IPS-15b (cell line): ENCODE measurements around the gene KCNQ1.

Source experiments
- H3K27me3 ChIP-seq: one replicate; pipeline ENCODE4 v1.6.1; 2013; ENCODE audit warnings: low read length; ENCODE audit not compliant: control insufficient read depth, insufficient read depth
- H3K36me3 ChIP-seq: one replicate; pipeline ENCODE4 v1.6.1; 2013; ENCODE audit warnings: low read length; ENCODE audit not compliant: control insufficient read depth, insufficient read depth
- H3K4me1 ChIP-seq: one replicate; pipeline ENCODE4 v1.6.1; 2013; ENCODE audit warnings: mild to moderate bottlenecking, low read length; ENCODE audit not compliant: control insufficient read depth, insufficient read depth
- H3K4me3 ChIP-seq: one replicate; pipeline ENCODE4 v1.5.1; 2013; ENCODE audit warnings: low read depth, low read length
- H3K9ac ChIP-seq: one replicate; pipeline ENCODE4 v1.6.1; 2013; ENCODE audit warnings: low read depth, mild to moderate bottlenecking, low read length
- H3K9me3 ChIP-seq: one replicate; pipeline ENCODE4 v1.6.1; 2013; ENCODE audit warnings: mild to moderate bottlenecking, low read length; ENCODE audit not compliant: control insufficient read depth, insufficient read depth

The KCNQ1 gene

GRCh38 chr11:2770096-2770751, 325.4 kb downstream of the KCNQ1 start:
- Histone ChIP-seq H3K9ac (no peak overlapping the region), H3K36me3 (no peaks in the 10 kb centered on the region), H3K4me1 (no peaks in the 10 kb centered on the region), H3K27me3 (peaks cover 22% of the 10 kb centered on the region), H3K4me3 (no peak overlapping the region), H3K9me3 (no peaks in the 10 kb centered on the region)

GRCh38 chr11:2770761-2771301, 326.0 kb downstream of the KCNQ1 start:
- no peaks in the 10 kb centered on the region for H3K36me3 ChIP-seq
- H3K27me3 ChIP-seq = peaks cover 22% of the 10 kb centered on the region
- H3K9ac ChIP-seq = no peak overlapping the region
- no peak overlapping the region for H3K4me3 ChIP-seq
- no peaks in the 10 kb centered on the region for H3K9me3 ChIP-seq
- H3K4me1 ChIP-seq = no peaks in the 10 kb centered on the region

GRCh38 chr11:2771758-2772466, 327.1 kb downstream of the KCNQ1 start:
- Histone ChIP-seq H3K4me3 (no peak overlapping the region), H3K9me3 (no peaks in the 10 kb centered on the region), H3K36me3 (no peaks in the 10 kb centered on the region), H3K4me1 (no peaks in the 10 kb centered on the region), H3K27me3 (peaks cover 18% of the 10 kb centered on the region), H3K9ac (no peak overlapping the region)

GRCh38 chr11:2772544-2773031, 327.8 kb downstream of the KCNQ1 start:
- Histone ChIP-seq H3K27me3 (peaks cover 12% of the 10 kb centered on the region), H3K4me3 (no peak overlapping the region), H3K4me1 (no peaks in the 10 kb centered on the region)

GRCh38 chr11:2774173-2775082, 329.6 kb downstream of the KCNQ1 start:
- Histone ChIP-seq H3K9ac (no peak overlapping the region), H3K36me3 (no peaks in the 10 kb centered on the region), H3K9me3 (no peaks in the 10 kb centered on the region), H3K4me1 (no peaks in the 10 kb centered on the region), H3K4me3 (no peak overlapping the region), H3K27me3 (peaks cover 8% of the 10 kb centered on the region)

More at GRCh38 chr11:2772544-2773031, 327.8 kb downstream of the KCNQ1 start:
- no peak overlapping the region for H3K9ac ChIP-seq
- H3K9me3 ChIP-seq = no peaks in the 10 kb centered on the region
- H3K36me3 ChIP-seq = no peaks in the 10 kb centered on the region

GRCh38 chr11:2775083-2775625, 330.3 kb downstream of the KCNQ1 start:
- Histone ChIP-seq H3K9ac (no peak overlapping the region), H3K4me3 (no peak overlapping the region), H3K36me3 (no peaks in the 10 kb centered on the region), H3K4me1 (no peaks in the 10 kb centered on the region), H3K9me3 (no peaks in the 10 kb centered on the region), H3K27me3 (peaks cover 8% of the 10 kb centered on the region)

GRCh38 chr11:2775626-2776350, 331.0 kb downstream of the KCNQ1 start:
- Histone ChIP-seq H3K9ac (no peak overlapping the region), H3K36me3 (no peaks in the 10 kb centered on the region), H3K4me3 (no peak overlapping the region), H3K9me3 (no peaks in the 10 kb centered on the region), H3K4me1 (no peaks in the 10 kb centered on the region), H3K27me3 (peaks cover 8% of the 10 kb centered on the region)

GRCh38 chr11:2776351-2777061, 331.7 kb downstream of the KCNQ1 start:
- Histone ChIP-seq H3K9ac (no peak overlapping the region), H3K27me3 (peaks cover 3% of the 10 kb centered on the region), H3K4me3 (no peak overlapping the region), H3K9me3 (no peaks in the 10 kb centered on the region), H3K4me1 (no peaks in the 10 kb centered on the region), H3K36me3 (no peaks in the 10 kb centered on the region)

- Histone ChIP-seq H3K9me3 (no peaks in the 10 kb centered on the region), H3K4me1 (no peaks in the 10 kb centered on the region), H3K27me3 (peaks cover 3% of the 10 kb centered on the region), H3K9ac (no peak overlapping the region), H3K4me3 (no peak overlapping the region), H3K36me3 (no peaks in the 10 kb centered on the region)
These were observed 332.6 kb downstream of the KCNQ1 start for GRCh38 chr11:2777386-2777785.

- Histone ChIP-seq H3K4me3 (no peak overlapping the region), H3K4me1 (peaks cover 2% of the 10 kb centered on the region), H3K27me3 (peaks cover 3% of the 10 kb centered on the region), H3K9me3 (no peaks in the 10 kb centered on the region), H3K36me3 (no peaks in the 10 kb centered on the region), H3K9ac (no peak overlapping the region)
These were observed 333.2 kb downstream of the KCNQ1 start for GRCh38 chr11:2777871-2778629.
